ENCODE results near the gene RNASEH2A.

DNA sequence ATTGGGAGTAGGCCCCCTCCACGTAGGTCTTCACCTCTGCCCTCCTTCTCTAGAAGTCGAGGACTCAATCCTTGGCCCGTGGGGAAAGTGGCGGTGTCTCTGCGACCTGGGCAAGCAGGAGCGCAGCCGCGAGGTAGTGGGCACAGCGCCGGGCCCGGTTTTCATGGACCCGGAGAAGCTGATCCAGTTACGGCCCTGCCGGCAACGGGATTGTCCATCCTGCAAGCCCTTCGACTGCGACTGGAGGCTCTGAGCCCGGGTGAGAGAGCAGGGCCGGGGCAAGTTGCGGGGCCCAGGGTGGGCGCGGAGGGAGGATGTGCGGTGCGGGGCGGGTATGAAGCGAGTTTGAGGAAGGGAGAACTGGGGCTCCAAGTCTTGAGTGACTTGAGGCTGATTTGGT is 2.3 kb upstream of the RNASEH2A start:
- TF ChIP-seq, protein P1, sequence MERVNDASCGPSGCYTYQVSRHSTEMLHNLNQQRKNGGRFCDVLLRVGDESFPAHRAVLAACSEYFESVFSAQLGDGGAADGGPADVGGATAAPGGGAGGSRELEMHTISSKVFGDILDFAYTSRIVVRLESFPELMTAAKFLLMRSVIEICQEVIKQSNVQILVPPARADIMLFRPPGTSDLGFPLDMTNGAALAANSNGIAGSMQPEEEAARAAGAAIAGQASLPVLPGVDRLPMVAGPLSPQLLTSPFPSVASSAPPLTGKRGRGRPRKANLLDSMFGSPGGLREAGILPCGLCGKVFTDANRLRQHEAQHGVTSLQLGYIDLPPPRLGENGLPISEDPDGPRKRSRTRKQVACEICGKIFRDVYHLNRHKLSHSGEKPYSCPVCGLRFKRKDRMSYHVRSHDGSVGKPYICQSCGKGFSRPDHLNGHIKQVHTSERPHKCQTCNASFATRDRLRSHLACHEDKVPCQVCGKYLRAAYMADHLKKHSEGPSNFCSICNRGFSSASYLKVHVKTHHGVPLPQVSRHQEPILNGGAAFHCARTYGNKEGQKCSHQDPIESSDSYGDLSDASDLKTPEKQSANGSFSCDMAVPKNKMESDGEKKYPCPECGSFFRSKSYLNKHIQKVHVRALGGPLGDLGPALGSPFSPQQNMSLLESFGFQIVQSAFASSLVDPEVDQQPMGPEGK (CRISPR knock-in tag; IDR thresholded peaks at IDR 0.05; ENCODE audit: borderline replicate concordance), result no peak
- TF ChIP-seq ZFP30 (CRISPR knock-in tag; IDR thresholded peaks at IDR 0.05) (no peak), ZC3H10 (CRISPR knock-in tag; IDR thresholded peaks at IDR 0.05) (no peak), ARNTL (CRISPR knock-in tag; IDR thresholded peaks at IDR 0.05; ENCODE audit: borderline replicate concordance, low read depth) (no peak)
